ENCODE data around the gene ARHGEF33. TPM values are rescaled to one million over a fixed set of nuclear protein-coding genes. Genes with fewer than 3 reads are reported as not detected.

ARHGEF33 gene
- total and polyA plus RNA-seq, 2 experiments from 2014 or later = 0.10 to 1.8 TPM

GRCh38 chr2:38932586-38932985, 42.9 kb downstream of the ARHGEF33 start (continued):
- no peak for TF ChIP-seq CTCF (conservative IDR thresholded peaks at IDR 0.05; ENCODE audit: low read depth in 2 of 2)
- no peak for TF ChIP-seq ETS1 (IDR thresholded peaks at IDR 0.05)
- no peak for TF ChIP-seq STAT1 (IDR thresholded peaks at IDR 0.05; ENCODE audit: unreplicated experiment)
- no peak for TF ChIP-seq EZH2phosphoT487 (IDR thresholded peaks at IDR 0.05; ENCODE audit: unreplicated experiment)
- TF ChIP-seq NANOG (IDR thresholded peaks at IDR 0.05; ENCODE audit: borderline replicate concordance) = no peak

GRCh38 chr2:38933653-38934052, 44.0 kb downstream of the ARHGEF33 start:
- Histone ChIP-seq H3F3A (replicated peaks; ENCODE audit: low read depth) (no peaks in the 10 kb centered on the region), H3K27me3 (ENCODE audit: insufficient read depth) (no peaks in the 10 kb centered on the region), H3K36me3 (ENCODE audit: insufficient read depth) (no peaks in the 10 kb centered on the region), H3K4me3 (no peak overlapping the region), H2AFZ (no peak overlapping the region), H3K79me2 (replicated peaks; ENCODE audit: insufficient read depth) (no peaks in the 10 kb centered on the region), H3K27ac (ENCODE audit: low read depth) (no peak overlapping the region), H3K9me2 (ENCODE audit: insufficient read depth) (no peaks in the 10 kb centered on the region), H3K4me1 (ENCODE audit: insufficient read depth) (no peaks in the 10 kb centered on the region), H3K4me2 (no peak overlapping the region), H4K20me1 (replicated peaks; ENCODE audit: insufficient read depth) (no peaks in the 10 kb centered on the region)
- DNase-seq (ENCODE audit: low spot score) (no peak), ATAC-seq (no peak)
- no peak for TF ChIP-seq NANOG (IDR thresholded peaks at IDR 0.05; ENCODE audit: borderline replicate concordance)
- TF ChIP-seq ZNF331 (CRISPR knock-in tag; IDR thresholded peaks at IDR 0.05; ENCODE audit: low read depth) = no peak
- Mint-ChIP-seq H3K4me1 (no peaks in the 10 kb centered on the region; the same call in 2 of the 3 replicates), H3K27ac (no peak overlapping the region), H3K27me3 (ENCODE audit: insufficient read depth, low read depth, poor library complexity) (no peaks in the 10 kb centered on the region), H3K36me3 (ENCODE audit: low read depth) (no peaks in the 10 kb centered on the region), H3K9me3 (no peaks in the 10 kb centered on the region), H3K4me3 (no peak overlapping the region)

- Histone ChIP-seq H3K9me2 (ENCODE audit: insufficient read depth) (no peaks in the 10 kb centered on the region), H3K27ac (ENCODE audit: low read depth) (no peak overlapping the region), H3K79me2 (replicated peaks; ENCODE audit: insufficient read depth) (no peaks in the 10 kb centered on the region), H4K20me1 (replicated peaks; ENCODE audit: insufficient read depth) (no peaks in the 10 kb centered on the region), H3K4me3 (no peak overlapping the region), H2AFZ (peak overlapping the region; percentile 11; the same call in 1 of the 2 replicates), H3K4me2 (no peak overlapping the region), H3K4me1 (ENCODE audit: insufficient read depth) (no peaks in the 10 kb centered on the region), H3F3A (replicated peaks; ENCODE audit: low read depth) (no peaks in the 10 kb centered on the region), H3K27me3 (ENCODE audit: insufficient read depth) (no peaks in the 10 kb centered on the region), H3K36me3 (ENCODE audit: insufficient read depth) (no peaks in the 10 kb centered on the region)
- ATAC-seq = no peak
- Mint-ChIP-seq H3K4me1 (no peaks in the 10 kb centered on the region; the same call in 2 of the 3 replicates), H3K4me3 (no peak overlapping the region), H3K27me3 (ENCODE audit: insufficient read depth, low read depth, poor library complexity) (no peaks in the 10 kb centered on the region), H3K36me3 (ENCODE audit: low read depth) (no peaks in the 10 kb centered on the region), H3K9me3 (no peaks in the 10 kb centered on the region), H3K27ac (no peak overlapping the region)
- DNase-seq (ENCODE audit: low spot score) = no peak
- TF ChIP-seq ZNF462 (CRISPR knock-in tag; IDR thresholded peaks at IDR 0.05) (no peak), CREB1 (CRISPR knock-in tag; IDR thresholded peaks at IDR 0.05; ENCODE audit: low read depth) (no peak), ZNF114 (CRISPR knock-in tag; IDR thresholded peaks at IDR 0.05) (no peak)
Measured at GRCh38 chr2:38934742-38935141, 45.1 kb downstream of the ARHGEF33 start.

Measured in GM23338 (cell line).